ENCODE data around the gene CATSPER4.

DNA sequence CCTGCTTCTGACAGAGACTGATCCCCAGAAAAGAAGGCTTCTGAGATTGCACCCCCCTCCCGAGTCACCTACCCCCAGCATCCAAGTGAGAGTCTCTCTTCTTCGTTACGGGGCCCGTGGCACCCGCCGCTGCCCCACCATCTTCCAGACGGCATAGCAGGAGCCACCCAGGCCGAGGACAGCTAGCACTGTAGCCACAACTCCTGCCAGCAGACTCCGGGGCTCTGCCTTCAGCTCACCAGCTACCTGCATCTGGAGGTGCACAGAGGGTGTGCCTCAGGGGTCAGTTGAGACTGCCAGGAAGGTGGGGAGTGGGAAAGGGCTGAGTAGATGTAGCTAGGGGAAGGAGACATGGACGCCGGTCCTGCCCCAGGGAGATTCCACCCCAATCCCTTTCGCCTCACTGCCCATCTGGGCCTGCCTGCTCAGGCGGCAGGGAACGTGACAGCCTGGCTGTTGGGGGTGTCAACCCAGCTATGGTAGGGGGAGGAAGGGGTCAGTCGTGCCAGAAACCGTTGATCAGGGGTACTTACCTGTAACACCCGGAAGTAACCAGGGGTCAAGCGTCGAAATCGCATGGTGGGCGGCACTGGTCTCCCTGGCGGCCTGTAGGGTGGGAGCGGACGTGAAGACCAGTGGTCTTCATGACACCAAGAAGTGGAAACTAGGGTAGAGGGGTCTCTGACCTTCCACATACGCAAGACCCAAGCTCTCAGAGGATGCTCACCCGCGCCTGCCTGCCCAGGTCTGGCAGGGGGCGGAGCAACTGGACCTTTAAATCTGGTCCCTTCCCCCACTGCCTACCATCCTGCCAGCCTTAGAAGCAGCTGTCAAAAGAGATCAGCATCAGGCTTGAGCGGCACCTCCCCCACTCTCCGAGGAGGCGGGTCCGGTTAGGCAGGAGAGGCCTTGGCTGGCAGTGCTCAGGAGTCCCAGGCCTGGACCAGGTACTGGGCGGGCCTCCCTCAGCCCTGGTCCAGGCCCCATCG lies 19.0 kb upstream of the CATSPER4 start, which contains the start of gene ZNF593OS:
- TF ChIP-seq, protein P1, sequence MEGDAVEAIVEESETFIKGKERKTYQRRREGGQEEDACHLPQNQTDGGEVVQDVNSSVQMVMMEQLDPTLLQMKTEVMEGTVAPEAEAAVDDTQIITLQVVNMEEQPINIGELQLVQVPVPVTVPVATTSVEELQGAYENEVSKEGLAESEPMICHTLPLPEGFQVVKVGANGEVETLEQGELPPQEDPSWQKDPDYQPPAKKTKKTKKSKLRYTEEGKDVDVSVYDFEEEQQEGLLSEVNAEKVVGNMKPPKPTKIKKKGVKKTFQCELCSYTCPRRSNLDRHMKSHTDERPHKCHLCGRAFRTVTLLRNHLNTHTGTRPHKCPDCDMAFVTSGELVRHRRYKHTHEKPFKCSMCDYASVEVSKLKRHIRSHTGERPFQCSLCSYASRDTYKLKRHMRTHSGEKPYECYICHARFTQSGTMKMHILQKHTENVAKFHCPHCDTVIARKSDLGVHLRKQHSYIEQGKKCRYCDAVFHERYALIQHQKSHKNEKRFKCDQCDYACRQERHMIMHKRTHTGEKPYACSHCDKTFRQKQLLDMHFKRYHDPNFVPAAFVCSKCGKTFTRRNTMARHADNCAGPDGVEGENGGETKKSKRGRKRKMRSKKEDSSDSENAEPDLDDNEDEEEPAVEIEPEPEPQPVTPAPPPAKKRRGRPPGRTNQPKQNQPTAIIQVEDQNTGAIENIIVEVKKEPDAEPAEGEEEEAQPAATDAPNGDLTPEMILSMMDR (IDR thresholded peaks at IDR 0.05; ENCODE audit: low read length) = no peak
- no peak for TF ChIP-seq EZH2 (optimal IDR thresholded peaks at IDR 0.05; ENCODE audit: low read depth, low read length)
